HL-60/S4 (cell line): ENCODE data around the gene WBP1.

Experiments used
- in situ Hi-C: fragments of 300-500 bp; cut with MboI; formaldehyde crosslinking; loops from 2 replicates; pipeline ENCODE4 v1.14.3; 2022; ENCODE audit warnings: low sequenced_read_pairs

WBP1 gene

DNA sequence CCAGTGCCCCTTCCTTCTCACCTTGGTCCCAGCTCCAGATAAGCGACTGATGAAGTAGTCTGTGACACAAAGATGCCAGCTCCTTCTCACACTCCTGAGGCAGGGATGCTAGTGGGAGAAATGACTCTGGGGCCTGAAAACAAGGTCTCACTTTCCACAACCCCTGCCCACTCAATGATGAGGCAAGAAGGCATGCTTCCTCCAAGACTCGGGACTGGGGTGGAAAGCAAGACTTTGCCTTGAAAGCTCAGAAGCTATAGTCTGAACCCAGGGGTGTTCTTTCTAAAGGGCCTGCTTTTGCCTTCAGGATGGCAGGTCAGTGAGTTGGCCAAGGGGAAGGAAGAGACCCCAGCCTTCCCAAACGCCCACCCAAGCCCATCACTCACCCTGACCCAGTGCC is 23.2 kb downstream of the WBP1 start:
- in situ Hi-C loops: loop anchor here (10.0 kb wide), 1 partner anchor 103 kb away; no protein-coding TSS in a partner anchor

DNA sequence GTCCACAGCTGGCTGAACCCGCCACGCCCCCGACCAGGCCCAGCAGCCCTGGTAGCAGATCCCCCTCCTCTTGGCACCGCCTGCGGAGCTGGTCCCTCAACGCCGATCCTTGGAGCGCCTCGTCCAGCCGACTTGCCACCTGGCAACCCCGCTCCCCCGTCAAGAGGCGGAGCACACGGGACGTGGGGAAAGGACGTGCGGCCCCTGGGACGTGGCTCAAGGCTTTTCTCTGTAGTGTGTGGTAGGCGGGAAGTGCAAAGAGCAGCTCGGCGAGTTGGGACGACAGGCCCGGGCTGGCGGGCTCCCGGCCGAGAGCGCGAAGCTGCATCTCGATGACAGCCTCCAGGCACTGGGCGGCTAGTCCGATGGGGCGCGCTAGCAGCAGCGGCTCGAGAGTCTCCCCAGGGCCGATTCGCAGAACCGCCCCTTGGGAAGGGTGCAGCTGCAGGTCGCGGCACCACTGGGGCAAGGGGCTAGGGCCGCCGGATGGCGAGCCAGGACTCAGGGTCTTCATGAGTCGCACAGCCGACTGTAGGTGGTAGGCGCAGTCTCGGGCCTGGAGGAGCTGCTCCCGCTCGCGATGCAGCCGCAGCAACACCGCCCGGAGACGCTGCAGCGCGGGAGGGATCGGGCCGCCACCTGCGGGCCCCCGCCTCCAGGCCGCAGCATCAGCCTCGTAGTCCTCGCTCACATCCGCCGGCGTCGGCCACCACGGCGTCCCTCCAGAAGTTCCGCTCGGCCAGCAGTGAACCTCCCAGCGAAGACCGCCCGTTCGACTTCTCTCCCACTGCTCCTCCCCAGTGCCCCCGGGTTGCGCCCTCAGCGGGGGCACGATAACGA is 23.9 kb downstream of the WBP1 start:
- in situ Hi-C loops: loop anchor here (10.0 kb wide), 1 partner anchor 103 kb away; no protein-coding TSS in a partner anchor

DNA sequence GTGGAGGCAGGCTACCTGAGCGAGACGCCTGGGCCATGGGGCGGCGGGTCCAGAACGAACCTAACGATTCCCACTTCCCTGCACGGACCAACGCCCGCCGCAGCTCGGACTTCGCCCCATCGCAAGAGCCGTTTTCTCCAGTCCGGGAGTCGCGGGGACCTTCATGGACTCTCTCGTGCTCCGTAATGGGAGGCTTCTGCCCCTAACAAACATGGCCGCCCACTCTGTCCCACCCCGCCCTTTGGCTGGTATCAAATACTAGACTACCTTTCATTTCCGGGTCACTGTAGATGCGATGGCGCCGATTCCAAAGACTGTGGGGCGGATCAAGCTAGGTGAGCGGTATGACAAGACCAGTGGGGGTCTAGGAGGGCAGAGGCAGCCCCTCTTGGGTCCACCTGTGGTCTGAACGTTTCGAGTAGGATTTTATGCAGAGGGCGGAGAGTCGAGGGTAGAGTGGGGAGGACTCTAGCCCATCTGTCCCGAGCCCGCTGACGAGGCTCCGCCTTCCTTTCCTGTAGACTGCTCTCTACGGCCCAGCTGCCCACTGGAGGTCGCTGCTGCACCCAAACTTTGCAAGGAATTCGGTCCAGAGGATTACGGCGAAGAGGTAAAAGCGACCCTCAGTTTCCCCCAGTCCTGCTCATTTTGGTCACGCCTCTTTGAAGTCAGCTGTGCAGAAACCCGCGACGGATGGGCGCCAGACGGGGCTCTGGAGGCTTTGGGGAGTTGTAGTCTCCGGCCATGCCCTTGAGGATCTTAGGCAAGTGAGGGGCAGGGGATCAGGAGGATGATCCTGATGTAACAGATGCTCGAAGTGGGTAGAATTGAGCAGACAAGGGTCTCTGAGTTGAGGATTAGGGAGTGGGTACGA is 24.8 kb downstream of the WBP1 start, which contains the start of the genes CCDC142 and TTC31:
Gene CCDC142 (minus strand): TSS at position 198 of the 874 bp plus-strand sequence. CDS start 161 bp downstream, at position 37.
Gene TTC31 (plus strand): TSS at position 281 of the 874 bp plus-strand sequence. CDS start 15 bp downstream, at position 296.
- in situ Hi-C loops: loop anchor here (10.0 kb wide), 1 partner anchor 102 kb away; no protein-coding TSS in a partner anchor

DNA sequence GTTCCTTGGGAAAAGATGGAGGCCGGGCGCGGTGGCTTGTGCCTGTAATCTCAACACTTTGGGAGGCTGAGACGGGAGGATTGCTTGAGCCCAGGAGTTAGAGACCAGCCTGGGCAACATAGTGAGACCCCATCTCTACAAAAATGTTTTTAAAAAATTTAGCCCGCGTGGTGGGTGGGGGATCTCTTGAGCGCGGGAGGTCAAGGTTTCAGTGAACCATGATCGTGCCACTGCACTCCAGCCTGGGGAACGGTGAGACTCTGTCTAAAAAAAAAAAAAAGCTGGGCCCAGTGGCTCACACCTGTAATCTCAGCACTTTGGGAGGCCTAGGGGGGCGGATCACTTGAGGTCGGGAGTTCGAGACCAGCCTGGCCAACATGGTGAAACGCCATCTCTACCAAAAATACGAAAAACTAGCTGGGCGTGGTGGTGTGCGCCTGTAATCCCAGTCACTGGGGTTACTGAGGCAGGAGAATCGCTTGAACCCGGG is 25.5 kb downstream of the WBP1 start:
- in situ Hi-C loops: loop anchor here (10.0 kb wide), 1 partner anchor 101 kb away; no protein-coding TSS in a partner anchor

DNA sequence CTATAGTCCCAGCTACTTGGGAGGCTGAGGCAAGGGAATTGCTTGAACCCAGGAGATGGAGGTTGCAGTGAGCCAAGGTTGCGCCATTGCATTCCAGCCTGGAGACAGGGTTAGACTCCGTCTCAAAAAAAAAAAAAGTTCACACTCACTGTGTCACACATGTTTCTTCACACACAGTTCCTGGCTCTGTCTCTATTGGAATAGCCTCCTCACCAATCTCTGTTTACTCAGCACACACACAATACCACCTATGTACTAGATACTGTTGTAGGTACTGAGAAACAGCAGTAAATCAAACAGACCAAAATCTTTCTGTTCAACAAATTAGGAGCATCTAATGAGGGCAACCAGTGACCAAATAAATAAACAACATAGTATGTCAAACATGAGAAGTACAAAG is 27.9 kb downstream of the WBP1 start:
- in situ Hi-C loops: loop anchor here (10.0 kb wide), 1 partner anchor 99 kb away; no protein-coding TSS in a partner anchor

DNA sequence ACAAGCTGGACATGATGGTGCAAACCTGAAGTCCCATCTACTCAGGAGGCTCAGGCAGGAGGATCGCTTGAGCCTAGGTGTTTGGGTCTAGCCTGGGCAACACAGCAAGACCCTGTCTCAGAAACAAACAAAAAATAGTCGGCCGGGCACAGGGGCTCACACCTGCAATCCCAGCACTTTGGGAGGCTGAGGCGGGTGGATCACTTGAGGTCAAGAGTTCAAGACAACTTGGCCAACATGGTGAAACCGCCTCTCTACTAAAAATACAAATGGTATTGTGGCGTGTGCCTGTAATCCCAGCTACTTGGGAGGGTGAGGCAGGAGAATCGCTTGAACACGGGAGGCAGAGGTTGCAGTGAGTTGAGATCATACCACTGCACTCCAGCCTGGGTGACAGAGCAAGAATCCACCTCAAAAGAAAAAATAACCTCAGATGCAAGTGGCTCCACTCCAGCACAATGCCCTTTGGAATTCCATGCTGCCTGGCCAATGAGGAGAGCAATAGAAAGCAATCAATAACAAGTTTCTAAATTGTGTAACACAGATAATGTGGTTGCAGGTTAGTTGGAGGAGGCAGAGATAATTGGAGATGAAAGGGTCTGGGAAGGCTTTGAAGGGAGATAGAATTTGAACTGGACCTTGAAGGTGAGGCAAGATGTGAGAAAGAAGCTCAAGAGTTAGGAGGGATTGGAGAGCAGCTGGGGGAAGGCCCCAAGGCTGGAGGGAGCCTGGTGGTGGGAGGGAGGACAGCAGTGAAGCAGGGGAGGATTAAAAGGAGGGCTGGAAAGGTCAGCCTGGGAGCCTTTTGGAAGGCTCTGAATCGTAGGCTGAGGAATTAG is 30.6 kb downstream of the WBP1 start:
- in situ Hi-C loops: loop anchor here (10.0 kb wide), 1 partner anchor 96 kb away; no protein-coding TSS in a partner anchor

DNA sequence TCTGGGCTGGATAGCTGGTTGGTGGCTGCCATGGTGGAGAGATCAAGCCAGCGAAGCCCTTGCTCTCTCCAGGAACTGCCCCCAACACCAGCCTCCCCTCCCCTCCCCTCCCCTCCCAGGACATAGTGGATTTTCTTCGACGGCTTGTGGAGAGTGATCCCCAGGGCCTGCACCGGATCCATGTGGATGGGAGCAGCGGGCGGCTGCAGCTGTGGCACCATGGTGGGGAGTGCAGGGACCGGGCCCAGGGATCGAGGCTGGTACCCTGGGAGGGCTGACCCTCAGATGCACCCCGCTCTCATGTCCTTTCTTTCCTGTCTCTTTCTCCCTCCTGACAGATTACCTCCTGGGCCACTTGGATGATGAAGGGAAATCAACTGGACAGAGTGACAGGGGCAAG is 31.7 kb downstream of the WBP1 start:
- in situ Hi-C loops: loop anchor here (10.0 kb wide), 1 partner anchor 95 kb away; no protein-coding TSS in a partner anchor

DNA sequence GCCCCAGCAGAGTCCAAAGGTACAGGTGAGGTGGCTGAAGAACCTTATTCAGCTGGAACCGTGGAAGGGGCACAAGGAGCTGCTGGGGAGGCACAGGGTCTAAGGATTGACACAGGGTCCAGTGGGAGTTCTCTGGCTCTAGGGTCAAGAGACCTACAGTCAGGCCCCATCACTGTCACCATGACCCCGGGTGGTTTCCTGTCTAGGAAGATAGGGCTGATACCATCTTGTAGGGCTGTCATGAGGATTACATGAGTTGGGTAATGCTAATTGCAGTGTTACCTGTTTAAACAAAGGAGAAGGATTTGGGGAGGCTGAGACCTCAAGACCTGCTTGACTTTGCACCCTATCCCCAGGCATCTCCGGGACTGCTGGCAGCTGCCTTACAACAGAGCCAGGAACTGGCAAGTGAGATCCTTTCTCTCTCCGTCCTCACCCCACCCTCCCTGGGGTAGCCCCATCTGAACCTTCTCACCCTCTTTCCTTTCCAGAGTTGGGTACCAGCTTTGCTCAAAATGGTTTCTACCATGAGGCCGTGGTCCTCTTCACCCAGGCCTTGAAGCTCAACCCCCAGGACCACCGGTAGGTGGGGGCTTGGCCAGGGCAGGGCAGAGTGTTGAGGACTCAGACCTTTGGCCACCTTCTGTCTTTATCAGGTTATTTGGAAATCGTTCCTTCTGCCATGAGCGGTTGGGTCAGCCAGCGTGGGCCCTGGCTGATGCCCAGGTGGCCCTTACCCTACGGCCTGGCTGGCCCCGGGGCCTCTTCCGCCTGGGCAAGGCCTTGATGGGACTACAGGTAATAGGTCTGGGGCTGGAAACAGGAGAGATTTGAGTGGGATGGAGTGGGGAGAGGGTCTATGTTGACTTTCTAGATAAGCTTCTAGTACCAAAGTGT is 33.7 kb downstream of the WBP1 start:
- in situ Hi-C loops: no loop called here

DNA sequence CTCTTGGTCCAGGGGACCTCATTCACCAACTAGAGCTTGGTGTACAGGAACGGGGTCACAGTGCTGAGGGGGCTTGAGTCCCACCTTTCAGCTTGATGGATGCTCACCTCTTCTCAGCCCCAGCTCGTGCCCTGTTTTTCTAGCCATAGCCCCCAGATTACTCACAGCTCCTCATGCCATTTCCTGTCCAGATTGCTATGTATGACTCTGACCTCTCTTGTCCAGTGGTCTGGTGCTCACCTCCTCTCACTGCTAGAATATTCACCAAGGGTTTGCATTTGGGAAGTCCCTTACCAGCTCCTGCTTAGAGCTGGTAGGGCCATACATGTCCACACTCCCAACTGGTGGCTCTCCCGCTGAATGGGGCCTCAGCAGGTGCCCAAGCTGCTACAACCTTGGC is 35.3 kb downstream of the WBP1 start:
- in situ Hi-C loops: no loop called here

DNA sequence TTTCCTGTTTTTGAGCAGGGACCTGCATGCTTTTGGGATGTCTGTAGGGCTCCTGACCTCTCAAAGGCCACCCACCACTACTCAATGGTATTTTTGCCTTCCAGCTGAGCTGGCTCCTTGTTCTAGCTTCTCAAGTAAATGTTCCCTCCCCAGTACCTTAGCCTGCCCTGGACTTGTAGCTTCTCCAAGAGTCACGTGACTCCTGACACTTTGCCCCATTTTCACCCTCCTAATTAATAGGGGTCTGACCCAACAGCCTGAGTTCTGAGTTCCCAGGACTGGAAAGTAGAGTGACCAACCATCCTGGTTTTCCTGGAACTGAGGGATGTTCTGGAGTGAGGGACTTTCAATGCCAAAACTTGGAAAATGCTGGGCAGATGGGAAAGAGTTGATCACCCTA is 37.2 kb downstream of the WBP1 start:
- in situ Hi-C loops: no loop called here

DNA sequence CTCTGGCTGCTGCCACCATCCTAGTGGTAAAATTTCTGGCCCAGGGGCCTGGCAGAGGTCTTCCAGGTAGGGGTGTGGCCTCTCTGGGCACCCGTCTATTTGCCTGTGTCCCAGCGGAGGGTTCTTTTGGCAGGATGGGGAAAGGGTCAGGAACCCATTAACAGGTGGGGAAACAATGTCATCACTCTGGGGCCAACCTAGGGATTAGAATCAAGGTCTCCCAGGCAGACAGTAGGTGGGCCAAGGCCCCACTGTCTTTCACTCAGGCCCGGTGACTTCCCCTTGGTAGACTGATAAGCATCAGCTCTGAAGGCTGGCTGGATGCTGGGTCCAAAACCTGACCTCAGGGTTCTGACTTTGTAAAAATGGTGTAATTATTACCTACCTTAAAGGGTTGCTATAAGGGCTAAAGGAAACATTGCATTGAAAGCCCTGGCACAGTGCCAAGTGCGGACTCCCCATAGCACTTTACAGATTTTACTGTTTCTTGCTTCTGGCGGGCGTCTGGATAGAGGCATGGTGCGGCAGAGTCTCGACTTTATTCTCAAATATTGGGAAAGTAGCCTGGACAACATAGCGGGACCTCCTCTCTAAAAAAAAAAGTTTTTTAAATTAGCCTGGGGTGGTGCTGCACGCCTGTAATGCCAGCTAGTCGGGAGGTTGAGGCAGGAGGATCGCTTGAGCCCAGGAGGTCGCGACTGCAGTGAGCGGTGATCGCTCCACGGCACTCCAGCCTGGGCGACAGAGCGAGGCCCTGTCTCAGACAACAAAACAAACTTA is 38.9 kb downstream of the WBP1 start:
- in situ Hi-C loops: no loop called here

DNA sequence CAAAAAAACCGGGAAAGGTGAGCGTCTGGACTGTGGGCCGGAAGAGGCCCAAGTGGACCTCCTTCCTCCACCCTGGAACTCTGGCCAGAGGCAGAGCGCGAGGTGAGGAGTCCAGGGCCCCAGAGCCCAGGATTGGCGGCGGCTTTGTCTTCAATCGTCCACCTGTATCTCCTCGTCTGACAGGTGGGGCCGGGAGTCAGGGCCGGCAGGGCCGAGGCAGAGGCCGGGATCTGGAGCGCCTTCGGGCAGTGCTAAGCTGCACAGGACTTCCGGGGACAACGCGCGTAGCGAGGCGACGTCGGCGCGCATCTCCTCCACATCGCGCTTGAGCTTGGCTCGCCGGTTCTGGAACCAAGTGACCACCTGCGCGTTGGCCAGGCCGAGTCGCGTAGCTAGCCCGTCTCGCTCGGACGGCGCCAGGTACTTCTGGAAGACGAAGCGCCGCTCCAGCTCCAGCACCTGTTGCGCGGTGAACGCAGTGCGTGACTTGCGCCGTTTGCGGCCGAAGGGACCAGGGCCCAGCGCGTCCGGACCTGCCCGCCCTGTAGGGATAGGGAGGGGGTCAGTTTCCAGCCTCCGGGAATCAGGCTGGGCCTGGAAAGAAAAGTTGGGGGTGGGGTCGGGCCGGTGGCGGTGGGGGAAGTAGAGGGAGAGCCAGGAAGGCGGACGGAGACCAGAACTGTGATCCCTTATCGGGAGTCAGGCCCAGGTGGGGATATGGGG is 39.7 kb downstream of the WBP1 start:
- in situ Hi-C loops: no loop called here

DNA sequence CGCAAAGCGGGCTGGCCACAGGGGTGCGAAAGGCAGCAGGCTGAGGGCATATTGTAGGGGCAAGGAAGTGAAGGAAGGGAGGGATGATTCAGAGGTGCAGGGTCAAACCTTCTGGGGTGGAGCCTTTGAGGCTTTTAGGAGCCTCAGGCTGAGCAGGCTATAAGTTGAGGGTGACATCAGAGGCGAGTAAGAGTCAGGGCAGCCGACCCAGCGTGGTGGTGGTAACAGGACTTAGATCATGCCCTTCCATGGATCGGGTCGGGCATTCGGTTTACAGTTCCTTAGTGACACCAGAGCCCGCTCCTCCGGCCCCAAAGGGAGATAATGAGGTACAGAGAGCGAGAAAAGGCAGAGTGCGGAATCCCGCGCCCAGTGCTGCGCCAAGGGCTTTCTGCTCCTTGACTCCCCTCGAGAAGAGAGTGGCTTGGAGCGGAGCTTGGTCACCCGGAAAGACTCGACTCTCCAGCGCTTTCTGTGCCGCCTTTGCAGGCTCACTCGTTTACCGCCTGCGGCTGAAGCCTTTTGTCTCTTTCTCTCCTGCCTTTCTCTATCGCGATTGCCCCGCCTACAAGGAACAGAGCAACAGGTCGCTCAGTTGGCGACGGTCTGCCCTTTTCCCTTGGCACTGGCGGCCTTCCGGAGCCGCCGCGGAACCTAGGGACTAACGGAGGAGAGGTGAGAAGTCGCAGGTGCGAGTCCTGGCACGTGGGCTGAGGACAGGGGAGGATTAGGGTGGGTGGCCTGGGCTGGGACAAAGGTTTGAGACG is 40.4 kb downstream of the WBP1 start:
- in situ Hi-C loops: no loop called here

DNA sequence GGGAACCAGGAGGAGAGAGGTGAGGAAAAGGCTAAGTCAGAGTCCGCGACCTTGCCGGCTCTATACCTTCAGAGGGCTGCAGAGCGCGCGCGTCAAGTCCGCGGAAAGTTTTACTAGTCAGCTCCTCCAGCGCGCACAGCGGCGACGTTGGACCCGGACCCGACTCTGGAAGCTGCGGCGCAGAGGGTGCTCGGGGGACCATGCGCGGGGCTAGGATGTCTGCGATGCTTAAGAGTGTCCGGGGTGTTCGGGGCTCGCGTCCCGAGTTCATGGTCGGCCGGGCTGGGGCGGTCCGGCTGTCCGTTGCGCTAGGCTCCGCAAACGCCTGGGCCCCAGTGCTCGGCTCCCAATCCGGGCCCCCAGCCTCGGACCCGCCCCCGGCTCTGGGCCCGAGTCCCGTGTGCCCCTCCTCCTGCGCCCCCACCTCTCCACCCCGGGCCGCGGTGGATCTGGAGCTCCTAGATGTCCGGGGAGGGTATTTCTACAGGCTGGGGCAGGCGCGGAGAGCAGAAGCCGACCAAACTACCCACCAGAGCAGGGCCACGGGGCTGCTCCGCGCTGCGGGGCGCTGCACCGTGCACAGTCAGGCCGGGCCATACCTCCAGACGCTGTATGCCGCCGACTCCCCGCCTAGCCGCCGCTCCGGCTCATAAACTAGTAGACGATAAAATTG is 41.2 kb downstream of the WBP1 start, which contains the start of gene LBX2:
Gene LBX2 (minus strand): TSS at position 337 of the 673 bp plus-strand sequence. CDS start 66 bp downstream, at position 271.
- in situ Hi-C loops: no loop called here

DNA sequence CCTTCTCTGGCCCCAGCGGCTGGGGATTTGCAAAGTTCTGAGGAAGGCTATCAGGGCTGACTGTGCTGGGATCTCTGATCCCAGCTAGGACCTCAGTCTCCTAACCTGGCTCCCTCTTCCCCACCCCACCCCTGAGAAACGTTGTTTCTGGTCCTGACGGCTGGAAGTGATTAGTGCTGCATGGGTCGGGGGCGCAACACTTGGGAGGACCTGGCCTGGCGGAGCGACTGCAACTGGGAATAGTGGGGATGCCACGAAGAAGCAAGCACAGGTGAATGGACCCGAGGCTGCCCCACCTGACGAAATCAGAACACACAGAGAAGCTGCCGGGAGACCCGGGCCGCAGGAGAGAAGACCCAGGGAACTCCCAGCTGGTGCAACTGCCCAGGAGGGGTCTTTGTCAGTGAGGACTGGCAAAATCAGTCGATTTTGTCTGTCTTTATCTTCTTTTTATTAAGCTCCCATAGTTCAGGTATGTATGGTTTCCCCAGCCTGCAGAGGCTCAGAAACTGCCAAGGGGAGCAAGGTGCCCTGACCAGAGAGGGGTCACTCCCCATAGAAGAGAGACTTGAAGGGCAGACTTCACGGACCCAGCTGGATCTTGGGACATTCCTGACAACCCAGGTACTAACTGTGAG is 41.8 kb downstream of the WBP1 start:
- in situ Hi-C loops: no loop called here

DNA sequence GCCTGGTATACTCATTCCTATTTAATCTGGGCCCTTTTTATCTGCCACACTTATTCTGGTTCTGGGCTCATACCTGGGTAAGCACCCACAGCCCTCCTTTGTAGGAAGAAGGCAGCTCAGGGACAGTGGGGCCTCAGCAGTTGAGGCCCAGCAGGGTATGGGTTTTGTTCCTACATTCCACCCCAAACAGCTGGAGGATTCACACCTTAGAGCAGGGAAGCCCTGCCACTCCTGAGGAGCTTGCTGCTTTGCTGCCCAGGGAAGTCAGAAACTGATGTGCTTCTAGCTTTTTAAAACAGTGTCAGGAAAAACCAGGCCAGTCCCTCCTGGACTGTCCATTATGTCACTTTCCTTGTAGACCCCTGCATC is 42.3 kb downstream of the WBP1 start:
- in situ Hi-C loops: no loop called here
